MM.1S (cell line): Measurements from ENCODE around the gene CKM.
A peak's percentile ranks its signal among the peaks of the same experiment; 100 is the strongest.

Experiments used
- DNase-seq: peaks from one replicate; pipeline ENCODE4 v3.0.0-alpha.2; 2015
- H2AFZ ChIP-seq: fragments of 300-600 bp; sonication (generic); 2 replicates; pipeline ENCODE4 v1.6.0; 2016; ENCODE audit warnings: antibody characterized with exemption, low read length
- H3F3A ChIP-seq: fragments of 300-600 bp; sonication (generic); 2 replicates; pipeline ENCODE4 v1.6.1; 2016; ENCODE audit warnings: mild to moderate bottlenecking, antibody characterized with exemption, low read length, moderate library complexity, mixed read lengths; ENCODE audit not compliant: insufficient read depth
- H3K27ac ChIP-seq: fragments of 300-600 bp; sonication (generic); 2 replicates; pipeline ENCODE4 v1.5.1; 2016; ENCODE audit warnings: mild to moderate bottlenecking, low read length
- H3K27me3 ChIP-seq: fragments of 300-600 bp; sonication (generic); replicated peaks from 2 replicates; pipeline ENCODE4 v1.6.0; 2016; ENCODE audit warnings: low read length; ENCODE audit not compliant: insufficient read depth
- H3K36me3 ChIP-seq: fragments of 300-600 bp; sonication (generic); replicated peaks from 2 replicates; pipeline ENCODE4 v1.6.1; 2016; ENCODE audit warnings: mild to moderate bottlenecking, low read length, mixed read lengths; ENCODE audit not compliant: insufficient read depth
- H3K4me1 ChIP-seq: fragments of 300-600 bp; sonication (generic); 2 replicates; pipeline ENCODE4 v1.6.1; 2016; ENCODE audit warnings: low read length, mixed read lengths
- H3K4me2 ChIP-seq: fragments of 300-600 bp; sonication (generic); 2 replicates; pipeline ENCODE4 v1.6.0; 2016; ENCODE audit warnings: low read depth, low read length
- H3K4me3 ChIP-seq: fragments of 300-600 bp; sonication (generic); 2 replicates; pipeline ENCODE4 v1.5.1; 2016; ENCODE audit warnings: low read length, mixed read lengths
- H3K79me2 ChIP-seq: fragments of 300-600 bp; sonication (generic); 2 replicates; pipeline ENCODE4 v1.6.1; 2016; ENCODE audit warnings: mixed run types, low read length, mixed read lengths
- H3K9ac ChIP-seq: fragments of 300-600 bp; sonication (generic); 2 replicates; pipeline ENCODE4 v1.6.1; 2016; ENCODE audit warnings: low read length, mixed read lengths
- H3K9me2 ChIP-seq: fragments of 300-600 bp; sonication (generic); replicated peaks from 2 replicates; pipeline ENCODE4 v1.6.1; 2016; ENCODE audit warnings: mild to moderate bottlenecking, low read length, mixed read lengths; ENCODE audit not compliant: insufficient read depth
- H3K9me3 ChIP-seq: fragments of 300-600 bp; sonication (generic); replicated peaks from 2 replicates; pipeline ENCODE4 v1.6.1; 2016; ENCODE audit warnings: mild to moderate bottlenecking, low read length, mixed read lengths; ENCODE audit not compliant: insufficient read depth
- H4K20me1 ChIP-seq: fragments of 300-600 bp; sonication (generic); 2 replicates; pipeline ENCODE4 v1.6.1; 2016; ENCODE audit warnings: mild to moderate bottlenecking, low read length, moderate library complexity, mixed read lengths; ENCODE audit not compliant: insufficient read depth
- EZH2 ChIP-seq: fragments of 300-600 bp; sonication (generic); optimal IDR thresholded peaks from 2 replicates; pipeline ENCODE3; 2017; ENCODE audit warnings: low read depth, mild to moderate bottlenecking, antibody characterized with exemption, low read length, mixed read lengths
- EZH2phosphoT487 ChIP-seq: fragments of 300-600 bp; sonication (generic); IDR thresholded peaks from 2 replicates; pipeline ENCODE4 v1.6.1; 2018; ENCODE audit warnings: antibody characterized with exemption, low read length
- TF ChIP-seq, protein P1 (sequence below): fragments of 300-600 bp; sonication (generic); IDR thresholded peaks from 2 replicates; pipeline ENCODE4 v1.5.1; 2016; ENCODE audit warnings: antibody characterized with exemption, low read length, mixed read lengths

The CKM gene

DNA sequence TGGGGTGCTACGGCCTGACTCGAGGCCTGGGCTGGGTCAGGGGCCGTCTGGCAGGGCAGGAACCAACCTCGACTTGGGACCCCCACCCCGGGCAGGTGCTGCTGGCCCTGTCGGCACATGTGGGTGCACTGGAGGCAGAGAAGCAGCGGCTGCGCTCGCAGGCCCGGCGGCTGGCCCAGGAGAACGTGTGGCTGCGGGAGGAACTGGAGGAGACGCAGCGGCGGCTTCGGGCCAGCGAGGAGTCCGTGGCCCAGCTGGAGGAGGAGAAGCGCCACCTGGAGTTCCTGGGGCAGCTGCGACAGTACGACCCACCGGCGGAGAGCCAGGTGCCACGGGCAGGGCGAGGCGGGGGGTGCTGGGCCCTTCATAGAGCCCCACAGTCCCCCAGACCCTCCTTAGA, 23.8 kb upstream of the CKM start:
- Histone ChIP-seq H4K20me1 (no peaks in the 10 kb centered on the region), H3F3A (no peaks in the 10 kb centered on the region), H3K79me2 (no peaks in the 10 kb centered on the region), H2AFZ (no peak overlapping the region), H3K27me3 (peaks cover 41% of the 10 kb centered on the region), H3K9me2 (no peaks in the 10 kb centered on the region), H3K27ac (no peak overlapping the region), H3K9me3 (no peaks in the 10 kb centered on the region), H3K4me3 (no peak overlapping the region), H3K9ac (no peak overlapping the region), H3K4me2 (no peak overlapping the region), H3K4me1 (no peaks in the 10 kb centered on the region), H3K36me3 (no peaks in the 10 kb centered on the region)
- no peak for DNase-seq
- no peak for TF ChIP-seq EZH2phosphoT487
- TF ChIP-seq, protein P1, sequence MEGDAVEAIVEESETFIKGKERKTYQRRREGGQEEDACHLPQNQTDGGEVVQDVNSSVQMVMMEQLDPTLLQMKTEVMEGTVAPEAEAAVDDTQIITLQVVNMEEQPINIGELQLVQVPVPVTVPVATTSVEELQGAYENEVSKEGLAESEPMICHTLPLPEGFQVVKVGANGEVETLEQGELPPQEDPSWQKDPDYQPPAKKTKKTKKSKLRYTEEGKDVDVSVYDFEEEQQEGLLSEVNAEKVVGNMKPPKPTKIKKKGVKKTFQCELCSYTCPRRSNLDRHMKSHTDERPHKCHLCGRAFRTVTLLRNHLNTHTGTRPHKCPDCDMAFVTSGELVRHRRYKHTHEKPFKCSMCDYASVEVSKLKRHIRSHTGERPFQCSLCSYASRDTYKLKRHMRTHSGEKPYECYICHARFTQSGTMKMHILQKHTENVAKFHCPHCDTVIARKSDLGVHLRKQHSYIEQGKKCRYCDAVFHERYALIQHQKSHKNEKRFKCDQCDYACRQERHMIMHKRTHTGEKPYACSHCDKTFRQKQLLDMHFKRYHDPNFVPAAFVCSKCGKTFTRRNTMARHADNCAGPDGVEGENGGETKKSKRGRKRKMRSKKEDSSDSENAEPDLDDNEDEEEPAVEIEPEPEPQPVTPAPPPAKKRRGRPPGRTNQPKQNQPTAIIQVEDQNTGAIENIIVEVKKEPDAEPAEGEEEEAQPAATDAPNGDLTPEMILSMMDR: peak; percentile 14

DNA sequence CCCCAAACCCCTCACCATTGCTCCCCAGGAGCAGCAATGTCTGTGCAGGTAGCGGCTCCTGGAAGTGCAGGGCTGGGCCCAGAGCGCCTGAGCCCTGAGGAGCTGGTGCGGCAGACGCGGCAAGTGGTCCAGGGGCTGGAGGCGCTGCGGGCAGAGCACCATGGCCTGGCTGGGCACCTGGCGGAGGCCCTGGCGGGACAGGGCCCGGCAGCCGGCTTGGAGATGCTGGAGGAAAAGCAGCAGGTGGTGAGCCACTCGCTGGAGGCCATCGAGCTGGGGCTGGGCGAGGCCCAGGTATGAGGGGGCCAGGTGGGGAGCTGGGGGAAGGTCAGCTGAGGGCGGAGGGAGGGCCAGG, 22.8 kb upstream of the CKM start:
- no peaks in the 10 kb centered on the region for H3K36me3 ChIP-seq
- H4K20me1 ChIP-seq: no peaks in the 10 kb centered on the region
- H3K27ac ChIP-seq: no peak overlapping the region
- H2AFZ ChIP-seq: no peak overlapping the region
- no peak overlapping the region for H3K9ac ChIP-seq
- no peaks in the 10 kb centered on the region for H3K9me2 ChIP-seq
- no peaks in the 10 kb centered on the region for H3F3A ChIP-seq
- H3K4me1 ChIP-seq: no peaks in the 10 kb centered on the region
- no peaks in the 10 kb centered on the region for H3K9me3 ChIP-seq
- H3K79me2 ChIP-seq: no peaks in the 10 kb centered on the region
- DNase-seq: no peak
- no peak overlapping the region for H3K4me2 ChIP-seq
- TF ChIP-seq, protein P1: no peak
- TF ChIP-seq EZH2phosphoT487 (no peak), EZH2 (no peak)
- no peak overlapping the region for H3K4me3 ChIP-seq
- peaks cover 45% of the 10 kb centered on the region for H3K27me3 ChIP-seq

DNA sequence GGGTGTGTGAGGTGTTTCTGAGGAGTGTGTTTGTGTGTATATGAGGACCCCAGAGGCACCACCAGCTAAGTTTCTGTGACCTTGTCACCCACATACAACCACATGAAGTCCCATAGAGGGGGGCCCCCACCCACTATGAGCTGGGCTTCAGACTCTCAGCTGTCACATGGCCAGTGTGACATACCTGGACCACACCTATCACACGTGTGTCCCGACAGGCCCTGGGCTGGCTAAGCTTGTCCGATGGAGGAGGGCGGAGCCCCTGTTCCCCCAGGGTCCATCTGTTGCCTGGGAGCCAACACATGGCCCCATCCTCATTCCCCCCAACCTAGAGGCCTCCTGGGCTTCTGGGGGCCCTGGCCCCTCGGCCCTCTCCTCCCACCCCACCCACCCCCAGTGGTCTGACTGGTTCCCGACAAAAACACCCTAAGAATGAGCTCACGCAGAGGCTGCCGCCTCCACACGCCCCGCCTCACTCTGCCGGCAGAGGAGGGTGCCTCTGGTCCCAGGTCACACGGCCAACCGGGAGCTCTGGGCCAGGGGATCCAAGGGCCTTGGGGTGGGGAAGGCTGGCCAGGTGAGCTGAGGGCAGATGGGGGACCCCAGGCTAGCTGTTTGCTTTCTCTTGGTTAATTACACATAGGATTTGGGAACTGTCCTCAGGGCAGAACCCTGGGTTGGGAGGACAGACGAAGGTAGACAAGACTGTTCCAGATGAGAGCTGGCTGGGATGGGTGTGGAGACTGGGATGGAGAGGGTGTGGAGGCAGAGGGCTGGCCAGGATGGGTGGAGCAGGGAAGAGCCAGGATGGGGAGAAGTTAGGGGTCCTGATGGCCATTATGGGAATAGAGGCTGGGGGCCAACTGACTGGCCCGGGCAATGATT, 22.2 kb upstream of the CKM start:
- no peaks in the 10 kb centered on the region for H3K79me2 ChIP-seq
- H3K27me3 ChIP-seq: peaks cover 45% of the 10 kb centered on the region
- H3K4me1 ChIP-seq: no peaks in the 10 kb centered on the region
- H3K36me3 ChIP-seq: no peaks in the 10 kb centered on the region
- no peak overlapping the region for H3K27ac ChIP-seq
- no peak for DNase-seq
- H3K4me3 ChIP-seq: no peak overlapping the region
- no peaks in the 10 kb centered on the region for H3K9me3 ChIP-seq
- no peaks in the 10 kb centered on the region for H3K9me2 ChIP-seq
- H3F3A ChIP-seq: no peaks in the 10 kb centered on the region
- no peak overlapping the region for H3K4me2 ChIP-seq
- TF ChIP-seq EZH2 (no peak), EZH2phosphoT487 (no peak)
- TF ChIP-seq, protein P1: no peak
- H4K20me1 ChIP-seq: no peaks in the 10 kb centered on the region
- no peak overlapping the region for H2AFZ ChIP-seq
- no peak overlapping the region for H3K9ac ChIP-seq
